GM18867 (cell line): ENCODE data around the gene PCDHGC5.
A peak's percentile ranks its signal among the peaks of the same experiment; 100 is the strongest.

Experiments
- ATAC-seq: cut with Tn5 transposase; IDR thresholded peaks from one replicate; pipeline ENCODE4 v1.9.1; 2021; ENCODE audit warnings: mild to moderate bottlenecking, moderate library complexity; ENCODE audit not compliant: unreplicated experiment

The PCDHGC5 gene

GRCh38 chr5:141528291-141528984 lies 39.6 kb downstream of the PCDHGC5 start:
- no peak for ATAC-seq

DNA sequence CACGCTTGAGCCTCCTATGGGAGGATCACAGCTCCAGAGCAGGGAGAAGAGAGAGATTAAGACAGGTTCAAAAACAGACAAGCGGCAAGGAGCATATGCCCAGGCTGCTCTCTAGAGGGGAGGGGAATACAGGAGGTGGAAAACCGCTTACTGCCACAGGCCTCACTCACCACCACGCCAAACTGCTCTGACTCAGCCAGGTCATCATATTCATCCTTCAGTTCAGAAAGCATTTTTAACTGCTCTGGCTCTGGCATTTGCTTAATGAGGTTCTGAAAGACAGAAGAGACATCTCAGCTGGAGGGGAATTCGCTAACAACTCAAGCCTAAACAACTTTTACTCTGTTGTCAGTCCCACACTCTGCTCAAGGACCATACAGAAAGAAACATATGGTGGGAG lies 40.1 kb downstream of the PCDHGC5 start:
- peak; percentile 31 for ATAC-seq

- ATAC-seq, result peak; percentile 48
Observed at GRCh38 chr5:141529873-141530272, 41.0 kb downstream of the PCDHGC5 start.

DNA sequence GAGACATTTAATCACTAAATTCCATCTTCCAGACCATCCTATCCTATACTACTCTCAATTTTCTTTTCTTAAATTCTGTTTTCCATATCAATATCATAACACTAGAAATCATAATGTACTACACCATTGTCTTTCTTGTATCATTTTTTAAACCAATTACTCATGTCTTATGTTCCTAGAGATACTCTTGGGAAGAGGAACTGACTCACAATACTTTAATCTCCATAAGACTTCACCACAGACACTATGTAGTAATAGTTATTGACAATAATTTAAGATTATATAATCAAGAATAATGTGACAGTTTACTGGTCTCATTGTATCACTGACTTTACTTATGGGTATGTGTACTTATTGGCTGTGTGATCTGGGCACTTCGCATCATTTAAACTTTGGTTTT lies 43.8 kb downstream of the PCDHGC5 start:
- no peak for ATAC-seq

- ATAC-seq, result no peak
Observed at GRCh38 chr5:141533897-141534296, 45.0 kb downstream of the PCDHGC5 start.

GRCh38 chr5:141534492-141535213 lies 45.8 kb downstream of the PCDHGC5 start:
- ATAC-seq, result no peak
